22Rv1 (cell line): ENCODE results near the gene LY6G6C.

Experiments used
- H3K27ac ChIP-seq: fragments of 450-650 bp; 2 replicates; pipeline ENCODE4 v1.5.1; 2017
- CTCF ChIP-seq: fragments of 450-650 bp; IDR thresholded peaks from 2 replicates; pipeline ENCODE4 v1.5.1; 2017; ENCODE audit warnings: mild to moderate bottlenecking
- ZFX ChIP-seq: fragments of 450-650 bp; IDR thresholded peaks from 2 replicates; pipeline ENCODE4 v1.6.1; 2017; ENCODE audit warnings: antibody characterized with exemption, borderline replicate concordance

The LY6G6C gene

GRCh38 chr6:31740397-31741223, 19.1 kb upstream of the LY6G6C start:
- peak overlapping the region; percentile 99 for H3K27ac ChIP-seq
- TF ChIP-seq CTCF: no peak
- TF ChIP-seq ZFX: no peak

- H3K27ac ChIP-seq: peak within 1 kb of the TSS; percentile 99
- no peak for TF ChIP-seq ZFX
- no peak for TF ChIP-seq CTCF
Observed at GRCh38 chr6:31739639-31740396, 18.3 kb upstream of the LY6G6C start, which contains the start of gene MSH5. Gene MSH5 (plus strand): TSS chr6:31740005. CDS start chr6:31740467, 462 bp downstream.

GRCh38 chr6:31737991-31738979, 16.7 kb upstream of the LY6G6C start:
- TF ChIP-seq ZFX (no peak), CTCF (peak; percentile 59)
- H3K27ac ChIP-seq: peak overlapping the region; percentile 99

- TF ChIP-seq CTCF: no peak
- TF ChIP-seq ZFX: no peak
- peak overlapping the region; percentile 99 for H3K27ac ChIP-seq
Observed at GRCh38 chr6:31737315-31737990, 15.9 kb upstream of the LY6G6C start.

- peak overlapping the region; percentile 99 for H3K27ac ChIP-seq
- TF ChIP-seq ZFX (no peak), CTCF (no peak)
Observed at GRCh38 chr6:31736768-31737314, 15.3 kb upstream of the LY6G6C start.

DNA sequence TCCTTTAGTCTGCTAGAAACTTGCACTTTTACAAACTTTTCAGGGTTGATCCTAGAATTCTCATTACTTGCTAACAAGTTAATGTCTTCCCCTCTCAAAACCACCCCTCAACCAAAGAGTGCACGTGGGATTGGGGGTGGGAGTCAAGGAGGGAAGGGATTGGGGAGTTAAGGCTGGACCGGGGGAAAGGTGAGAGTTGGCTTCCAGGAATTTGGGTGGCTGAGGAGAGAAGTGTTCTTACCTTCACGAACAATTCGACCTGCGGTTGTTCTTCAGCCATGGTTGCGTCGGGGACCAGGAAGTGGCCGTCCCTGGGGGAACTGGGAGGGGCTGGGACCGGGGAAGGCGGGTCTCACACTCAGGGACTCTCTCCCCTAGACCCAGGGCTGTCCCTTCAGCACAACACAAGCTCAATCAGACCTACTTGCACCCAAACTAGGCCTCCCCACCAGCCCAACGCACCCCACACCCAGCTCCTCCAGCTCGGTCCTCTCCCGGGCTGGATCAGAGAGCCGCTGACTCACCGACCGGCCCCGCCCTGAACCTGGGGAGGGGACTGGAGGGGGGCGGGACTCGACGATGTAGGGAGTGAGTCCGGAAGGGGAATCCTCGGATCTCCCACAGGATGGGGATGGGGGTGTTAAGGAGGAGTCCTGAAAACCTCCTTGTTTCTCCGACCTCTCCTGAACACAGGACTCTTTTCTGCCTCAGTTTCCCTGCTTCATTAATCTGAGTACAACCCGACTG, 14.6 kb upstream of the LY6G6C start, which contains the start of gene CLIC1:
CLIC1 (minus strand) TSS at position 510 of the 747 bp plus-strand sequence; CDS start at position 280, 230 bp downstream.
- H3K27ac ChIP-seq: peak within 1 kb of the TSS; percentile 99
- no peak for TF ChIP-seq ZFX
- TF ChIP-seq CTCF: no peak
